ENCODE results near the gene ASF1A. TPM values are rescaled to one million over a fixed set of nuclear protein-coding genes. Genes with fewer than 3 reads are reported as not detected.

The ASF1A gene
- total RNA-seq, 4 donors from 2014 or later, result 22.2 to 25.9 (median 23.7) TPM

GRCh38 chr6:118932421-118932820, 38.5 kb downstream of the ASF1A start:
- WGBS, 2 donors, result 62 to 71% methylated on average over 2 of the region's 2 CpGs
- Histone ChIP-seq H3K4me1 (peaks cover 4 to 6% of the 10 kb centered on the region in 2 donors), H3K36me3 (peaks cover 9% of the 10 kb centered on the region in 2 donors), H3K9me3 (no peaks in the 10 kb centered on the region), H3K27ac (no peak overlapping the region), H3K4me3 (replicated peaks in 1 of 3) (no peak overlapping the region), H3K27me3 (no peaks in the 10 kb centered on the region)
- TF ChIP-seq CTCF (IDR thresholded peaks at IDR 0.05), result no peak
- TF ChIP-seq POLR2A (IDR thresholded peaks at IDR 0.05), result no peak
- DNase-seq, result no peak
- intact Hi-C loops (cut with DNase I), result no loop called here

GRCh38 chr6:118933855-118934460, 40.0 kb downstream of the ASF1A start:
- Histone ChIP-seq H3K27ac (no peak overlapping the region), H3K36me3 (peaks cover 0 to 9% of the 10 kb centered on the region in 2 donors), H3K9me3 (no peaks in the 10 kb centered on the region), H3K27me3 (no peaks in the 10 kb centered on the region), H3K4me1 (peaks cover 4 to 6% of the 10 kb centered on the region in 2 donors), H3K4me3 (replicated peaks in 1 of 3) (peak overlapping the region in 2 of 3 donors; percentile 48 to 57)
- DNase-seq, result no peak
- no peak for TF ChIP-seq POLR2A (IDR thresholded peaks at IDR 0.05)
- no peak for TF ChIP-seq CTCF (IDR thresholded peaks at IDR 0.05)
- intact Hi-C loops (cut with DNase I), result no loop called here
- WGBS, 2 donors, result 15 to 16% methylated on average over 8 of the region's 8 CpGs

GRCh38 chr6:118934461-118935330, 40.7 kb downstream of the ASF1A start, which contains the start of gene MCM9:
Gene MCM9 (minus strand): TSS chr6:118935159. CDS start chr6:118931723, 3,436 bp downstream.
- Histone ChIP-seq H3K27ac (peak within 1 kb of the TSS; percentile 85 to 94 (median 92)), H3K4me3 (replicated peaks in 1 of 3) (peak within 1 kb of the TSS; percentile 48 to 86 (median 57)), H3K27me3 (no peaks in the 10 kb centered on the region), H3K36me3 (peaks cover 0 to 9% of the 10 kb centered on the region in 2 donors), H3K9me3 (no peaks in the 10 kb centered on the region), H3K4me1 (peaks cover 4 to 11% of the 10 kb centered on the region in 2 donors)
- WGBS, 2 donors, result 0 to 1% methylated on average over 27 to 37 of the region's 95 CpGs
- intact Hi-C loops (cut with DNase I), result no loop called here
- TF ChIP-seq POLR2A (IDR thresholded peaks at IDR 0.05), result peak in 1 of 2 donors; percentile 88
- no peak for TF ChIP-seq CTCF (IDR thresholded peaks at IDR 0.05)
- DNase-seq, result peak; percentile 93 to 94

GRCh38 chr6:118935331-118935668, 41.3 kb downstream of the ASF1A start:
- no peak for DNase-seq
- Histone ChIP-seq H3K4me3 (replicated peaks in 1 of 3) (peak overlapping the region in 2 of 3 donors; percentile 16 to 57), H3K4me1 (peaks cover 4 to 14% of the 10 kb centered on the region in 2 donors), H3K27ac (peak overlapping the region; percentile 85 to 94 (median 92)), H3K27me3 (no peaks in the 10 kb centered on the region), H3K9me3 (no peaks in the 10 kb centered on the region), H3K36me3 (peaks cover 0 to 9% of the 10 kb centered on the region in 2 donors)
- 29 to 42% methylated on average over 1 of the region's 1 CpG for WGBS, 2 donors
- TF ChIP-seq POLR2A (IDR thresholded peaks at IDR 0.05) (no peak), CTCF (IDR thresholded peaks at IDR 0.05) (no peak)
- intact Hi-C loops (cut with DNase I), result no loop called here
